Neural cell (in vitro differentiated cells): ENCODE data around the gene CNP. TPM values are rescaled to one million over a fixed set of nuclear protein-coding genes. Genes with fewer than 3 reads are reported as not detected.

Source experiments
- H2AFZ ChIP-seq: fragments of 200-600, 300-800 bp; sonication (generic), shearing (Covaris generic); 2 replicates; pipeline ENCODE4 v1.6.0; 2014; ENCODE audit warnings: low read depth, mild to moderate bottlenecking, antibody characterized with exemption, low read length, moderate library complexity
- H3F3A ChIP-seq: fragments of 200-600 bp; shearing (Covaris generic); 2 replicates; pipeline ENCODE4 v1.6.1; 2016; ENCODE audit warnings: mild to moderate bottlenecking, moderate library complexity, mixed read lengths, antibody characterized with exemption, low read length; ENCODE audit not compliant: insufficient read depth, poor library complexity, severe bottlenecking
- H3K27ac ChIP-seq: fragments of 200-600, 300-800 bp; sonication (generic), shearing (Covaris generic); 2 replicates; pipeline ENCODE4 v1.5.1; 2014; ENCODE audit warnings: mild to moderate bottlenecking, low read length, moderate library complexity
- H3K27me3 ChIP-seq: fragments of 300-800, 200-600 bp; sonication (generic), shearing (Covaris generic); 2 replicates; pipeline ENCODE4 v1.6.0; 2014; ENCODE audit warnings: mild to moderate bottlenecking, low read depth, low read length, moderate library complexity; ENCODE audit not compliant: insufficient read depth
- H3K36me3 ChIP-seq: fragments of 300-800, 200-600 bp; sonication (generic), shearing (Covaris generic); 2 replicates; pipeline ENCODE4 v1.5.1; 2014; ENCODE audit warnings: mild to moderate bottlenecking, antibody characterized with exemption, low read length, moderate library complexity; ENCODE audit not compliant: insufficient read depth
- H3K4me2 ChIP-seq: fragments of 300-800, 200-600 bp; sonication (generic), shearing (Covaris generic); 2 replicates; pipeline ENCODE4 v1.6.0; 2014; ENCODE audit warnings: mild to moderate bottlenecking, low read length
- H3K4me3 ChIP-seq: fragments of 300-800, 200-600 bp; sonication (generic), shearing (Covaris generic); 2 replicates; pipeline ENCODE4 v1.5.1; 2014; ENCODE audit warnings: mild to moderate bottlenecking, low read length, moderate library complexity
- H3K79me2 ChIP-seq: fragments of 200-600 bp; shearing (Covaris generic); replicated peaks from 2 replicates; pipeline ENCODE4 v1.6.0; 2014; ENCODE audit warnings: mild to moderate bottlenecking, low read length, moderate library complexity; ENCODE audit not compliant: insufficient read depth
- H3K9ac ChIP-seq: fragments of 300-800, 200-600 bp; sonication (generic), shearing (Covaris generic); 2 replicates; pipeline ENCODE4 v1.6.1; 2016; ENCODE audit warnings: mild to moderate bottlenecking, low read length, mixed read lengths
- H3K9me2 ChIP-seq: fragments of 200-600 bp; shearing (Covaris generic); 2 replicates; pipeline ENCODE4 v1.6.1; 2016; ENCODE audit warnings: mild to moderate bottlenecking, low read length, mixed read lengths; ENCODE audit not compliant: insufficient read depth
- H3K9me3 ChIP-seq: fragments of 200-600, 300-800 bp; sonication (generic), shearing (Covaris generic); 2 replicates; pipeline ENCODE4 v1.6.1; 2016; ENCODE audit warnings: mild to moderate bottlenecking, mixed run types, low read length, moderate library complexity, mixed read lengths
- H4K20me1 ChIP-seq: fragments of 200-600 bp; shearing (Covaris generic); 2 replicates; pipeline ENCODE4 v1.6.1; 2016; ENCODE audit warnings: mild to moderate bottlenecking, mixed run types; ENCODE audit not compliant: insufficient read depth
- CTCF ChIP-seq: fragments of 450-650 bp; IDR thresholded peaks from 2 replicates; pipeline ENCODE4 v1.5.1; 2014; ENCODE audit warnings: antibody characterized with exemption, mild to moderate bottlenecking, moderate library complexity; ENCODE audit not compliant: poor library complexity, severe bottlenecking
- EP300 ChIP-seq: fragments of 450-650 bp; conservative IDR thresholded peaks from 2 replicates; pipeline ENCODE4 v1.6.1; 2014; ENCODE audit warnings: antibody characterized with exemption, mild to moderate bottlenecking, moderate library complexity; ENCODE audit not compliant: poor library complexity, severe bottlenecking
- EZH2 ChIP-seq: fragments of 200-600, 300-800 bp; shearing (Covaris generic), sonication (generic); IDR thresholded peaks from 2 replicates; pipeline ENCODE4 v1.6.1; 2014; ENCODE audit warnings: antibody characterized with exemption, low read length, borderline replicate concordance, mild to moderate bottlenecking; ENCODE audit not compliant: insufficient read depth, poor library complexity, severe bottlenecking
- MXI1 ChIP-seq: fragments of 450-650 bp; conservative IDR thresholded peaks from 2 replicates; pipeline ENCODE4 v1.6.1; 2014; ENCODE audit warnings: antibody characterized with exemption, mild to moderate bottlenecking; ENCODE audit not compliant: poor library complexity, severe bottlenecking
- POLR2AphosphoS5 ChIP-seq: IDR thresholded peaks from 2 replicates; pipeline ENCODE4 v1.6.1; 2012
- RAD21 ChIP-seq: fragments of 450-650 bp; conservative IDR thresholded peaks from 2 replicates; pipeline ENCODE4 v1.6.1; 2014; ENCODE audit warnings: antibody characterized with exemption, mild to moderate bottlenecking, moderate library complexity
- REST ChIP-seq: IDR thresholded peaks from 2 replicates; pipeline ENCODE4 v1.6.1; 2012; ENCODE audit warnings: borderline replicate concordance
- SMC3 ChIP-seq: fragments of 450-650 bp; conservative IDR thresholded peaks from 2 replicates; pipeline ENCODE4 v1.6.1; 2014; ENCODE audit warnings: antibody characterized with exemption, mild to moderate bottlenecking, moderate library complexity; ENCODE audit not compliant: poor library complexity
- TAF1 ChIP-seq: IDR thresholded peaks from 2 replicates; pipeline ENCODE4 v1.6.1; 2012; ENCODE audit warnings: low read depth
- polyA plus RNA-seq: library from polyadenylated mRNA; depleted of rRNA; stranded (reverse); fragments of >200 nt; gene quantifications from 2 replicates; pipeline ENCODE4 v1.2.3, GENCODE V29; 2014

The CNP gene
- polyA plus RNA-seq, 1 donor from 2014 or later: 27.7 TPM

- Histone ChIP-seq H3K4me3 (no peak overlapping the region), H3K27ac (no peak overlapping the region), H3K9me2 (no peaks in the 10 kb centered on the region), H2AFZ (no peak overlapping the region), H3K79me2 (no peaks in the 10 kb centered on the region), H3F3A (no peaks in the 10 kb centered on the region), H3K4me2 (no peak overlapping the region), H3K27me3 (no peaks in the 10 kb centered on the region), H3K36me3 (no peaks in the 10 kb centered on the region), H4K20me1 (no peaks in the 10 kb centered on the region), H3K9ac (no peak overlapping the region), H3K9me3 (no peaks in the 10 kb centered on the region)
- TF ChIP-seq EZH2 (no peak), POLR2AphosphoS5 (no peak), REST (no peak), MXI1 (no peak), EP300 (no peak), CTCF (no peak)
Measured at GRCh38 chr17:41944943-41945342, 21.7 kb upstream of the CNP start.

DNA sequence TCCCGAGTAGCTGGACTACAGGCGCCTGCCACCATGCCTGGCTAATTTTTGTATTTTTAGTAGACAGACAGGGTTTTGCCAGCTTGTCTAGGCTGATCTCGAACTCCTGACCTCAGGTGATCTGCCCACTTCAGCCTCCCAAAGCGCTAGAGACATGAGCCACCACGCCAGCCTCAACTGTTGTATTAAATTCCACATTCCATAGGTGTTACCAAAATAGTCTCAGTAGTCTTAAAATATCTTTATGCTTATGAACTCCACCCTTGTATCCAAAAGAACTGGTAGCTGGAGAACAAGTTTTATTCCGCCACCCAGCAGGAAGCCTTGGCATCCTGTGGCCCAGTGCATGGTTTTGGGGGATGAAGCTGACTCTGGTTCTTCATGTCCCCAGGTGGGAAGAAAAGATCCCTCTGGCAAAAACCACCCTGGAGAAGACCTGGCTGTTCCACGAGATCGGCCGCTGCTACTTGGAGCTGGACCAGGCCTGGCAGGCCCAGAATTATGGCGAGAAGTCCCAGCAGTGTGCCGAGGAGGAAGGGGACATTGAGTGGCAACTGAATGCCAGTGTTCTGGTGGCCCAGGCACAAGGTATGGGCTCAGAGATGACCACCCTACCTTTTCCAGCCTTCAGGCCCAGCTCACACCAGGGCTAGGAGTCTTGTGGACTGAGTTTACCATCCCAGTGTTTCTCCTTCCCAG lies 17.7 kb upstream of the CNP start:
- Histone ChIP-seq H3K4me2 (no peak overlapping the region), H3K27me3 (no peaks in the 10 kb centered on the region), H2AFZ (no peak overlapping the region), H3K9ac (no peak overlapping the region), H3K79me2 (no peaks in the 10 kb centered on the region), H3K27ac (no peak overlapping the region), H4K20me1 (no peaks in the 10 kb centered on the region), H3K9me3 (no peaks in the 10 kb centered on the region), H3K4me3 (no peak overlapping the region), H3K36me3 (no peaks in the 10 kb centered on the region), H3K9me2 (no peaks in the 10 kb centered on the region), H3F3A (no peaks in the 10 kb centered on the region)
- no peak for TF ChIP-seq RAD21
- no peak for TF ChIP-seq POLR2AphosphoS5
- TF ChIP-seq SMC3: no peak
- no peak for TF ChIP-seq TAF1
- TF ChIP-seq CTCF: no peak
- TF ChIP-seq REST: no peak
